Psoas muscle (tissue), 8 donors: Measurements from ENCODE around the gene ATP5IF1. TPM values are rescaled to one million over a fixed set of nuclear protein-coding genes. Genes with fewer than 3 reads are reported as not detected.
A peak's percentile ranks its signal among the peaks of the same experiment; 100 is the strongest.

Experiments
- ATAC-seq, 4 donors: fragments of 200-7000 bp; cut with Tn5 transposase; one replicate each; pipeline ENCODE4 v1.9.1; 2020; ENCODE audit warnings: moderate library complexity in 3 of 4, mild to moderate bottlenecking in 2 of 4
- DNase-seq, 2 donors: peaks; one replicate each; pipeline ENCODE4 v3.0.0-alpha.2; 2020
- H3K27ac ChIP-seq: fragments of 200-600 bp; one replicate; pipeline ENCODE4 v1.8.0; 2022
- H3K27me3 ChIP-seq, 3 donors: fragments of 200-600 bp in 1 of 3; one replicate each; pipeline versions ENCODE4 v1.6.1 to v1.8.0; 2013 to 2022; ENCODE audit warnings: low read length in 2 of 3, mild to moderate bottlenecking in 2 of 3, moderate library complexity in 1 of 3; ENCODE audit not compliant: insufficient read depth in 3 of 3
- H3K36me3 ChIP-seq, 2 donors: fragments of 200-600 bp in 1 of 2; one replicate each; pipeline versions ENCODE4 v1.6.1 to v1.8.0; 2013 to 2022; ENCODE audit warnings: low read depth in 1 of 2, mild to moderate bottlenecking in 1 of 2, moderate library complexity in 1 of 2; ENCODE audit not compliant: insufficient read depth in 1 of 2
- H3K4me1 ChIP-seq: fragments of 200-600 bp; one replicate; pipeline ENCODE4 v1.8.0; 2022
- H3K4me3 ChIP-seq: fragments of 200-600 bp; one replicate; pipeline ENCODE4 v1.8.0; 2022; ENCODE audit warnings: mild to moderate bottlenecking
- H3K9me3 ChIP-seq: fragments of 200-600 bp; one replicate; pipeline ENCODE4 v1.8.0; 2022
- CTCF ChIP-seq: fragments of 200-600 bp; IDR thresholded peaks from one replicate; pipeline ENCODE4 v1.8.0; 2022; ENCODE audit warnings: antibody characterized with exemption
- WGBS, 3 donors: extraction: QIAGEN DNeasy Blood & Tissue Kit; methylation state at CpG; one replicate each; pipeline versions ENCODE4 v1.1.6 to v1.1.7; 2013; 5-methylcytosine and 5-hydroxymethylcytosine counted together
- intact Hi-C, 2 donors: fragments of 100-400 bp; cut with DNase I; formaldehyde crosslinking; loops; one replicate each; pipeline versions ENCODE4 v1.11.0 to v1.14.2; 2022
- polyA plus RNA-seq, 3 donors: library from polyadenylated mRNA; stranded (reverse); fragments of 200-250 nt; gene quantifications; one replicate each; pipeline ENCODE4 v1.2.3, GENCODE V29; 2013
- total RNA-seq, 4 donors: library from RNA; stranded (reverse); fragmentation: NEBNext Ultra II Directional in 2 of 4; extraction: Animal tissue kit (Norgen Biotek cat#: 25700) in 2 of 4; gene quantifications; one replicate each; pipeline versions ENCODE4 v1.2.1 to v1.2.4, GENCODE V29; 2021 to 2023
- donor health status: healthy with polysubstance abuse.
- donor health status: DM: no; HTN: no; CAD: no; lungs with moderate emphysema.
- donor health status: Bipolar disorder and iron deficiency.
- donor health status: healthy.
- donor health status: DM: yes; HTN: yes; CAD: no.
- donor health status: DM: no; HTN: no; CAD: no.
- donor health status: DM: no; HTN: no; CAD: no.
- donor health status: DM: yes; HTN: yes; CAD: no.

Gene ATP5IF1
- total and polyA plus RNA-seq, 7 donors: 124 to 332 (median 219) TPM

GRCh38 chr1:28209700-28210099, 26.2 kb upstream of the ATP5IF1 start:
- intact Hi-C loops: loop anchor here (2.0 kb wide), 1 partner anchor 119 kb away; no protein-coding TSS in a partner anchor
- no peaks in the 10 kb centered on the region for H3K27me3 ChIP-seq
- TF ChIP-seq CTCF: no peak
- H3K4me1 ChIP-seq: peaks cover 22% of the 10 kb centered on the region
- DNase-seq (no peak), ATAC-seq (peak in 3 of 4 donors; percentile 41 to 53 (median 47))
- peak overlapping the region; percentile 62 for H3K27ac ChIP-seq
- H3K4me3 ChIP-seq: no peak overlapping the region
- no peaks in the 10 kb centered on the region for H3K9me3 ChIP-seq
- H3K36me3 ChIP-seq: peaks cover 13 to 88% of the 10 kb centered on the region in 2 donors
- 13 to 26% (median 15%) methylated on average over 1 of the region's 1 CpG for WGBS, 3 donors

GRCh38 chr1:28213315-28213714, 22.6 kb upstream of the ATP5IF1 start:
- WGBS, 3 donors: 31 to 92% (median 56%) methylated on average over 2 of the region's 2 CpGs
- intact Hi-C loops: no loop called here
- no peaks in the 10 kb centered on the region for H3K9me3 ChIP-seq
- H3K36me3 ChIP-seq: peaks cover 11 to 60% of the 10 kb centered on the region in 2 donors
- H3K4me1 ChIP-seq: peaks cover 22% of the 10 kb centered on the region
- peak overlapping the region; percentile 53 for H3K27ac ChIP-seq
- H3K4me3 ChIP-seq: no peak overlapping the region
- no peak for TF ChIP-seq CTCF
- no peaks in the 10 kb centered on the region for H3K27me3 ChIP-seq
- DNase-seq (no peak), ATAC-seq (no peak)

GRCh38 chr1:28229089-28229488, 6.8 kb upstream of the ATP5IF1 start:
- no peaks in the 10 kb centered on the region for H3K9me3 ChIP-seq

GRCh38 chr1:28229996-28230395, 5.9 kb upstream of the ATP5IF1 start:
- peaks cover 0 to 57% of the 10 kb centered on the region in 2 donors for H3K36me3 ChIP-seq
- peaks cover 20% of the 10 kb centered on the region for H3K4me1 ChIP-seq
- ATAC-seq: no peak
- intact Hi-C loops: no loop called here
- no peak for DNase-seq
- H3K9me3 ChIP-seq: no peaks in the 10 kb centered on the region
- 78 to 82% (median 80%) methylated on average over 2 of the region's 2 CpGs for WGBS, 3 donors
- no peak overlapping the region for H3K4me3 ChIP-seq
- no peaks in the 10 kb centered on the region for H3K27me3 ChIP-seq
- TF ChIP-seq CTCF: no peak
- no peak overlapping the region for H3K27ac ChIP-seq

More at GRCh38 chr1:28229089-28229488, 6.8 kb upstream of the ATP5IF1 start:
- H3K27ac ChIP-seq: no peak overlapping the region
- no peak for TF ChIP-seq CTCF
- no peak for ATAC-seq
- H3K4me1 ChIP-seq: peaks cover 20% of the 10 kb centered on the region
- H3K27me3 ChIP-seq: no peaks in the 10 kb centered on the region
- DNase-seq: no peak
- no peak overlapping the region for H3K4me3 ChIP-seq
- peaks cover 0 to 65% of the 10 kb centered on the region in 2 donors for H3K36me3 ChIP-seq
- intact Hi-C loops: no loop called here
